ENCODE measurements around the gene KIFC3.

DNA sequence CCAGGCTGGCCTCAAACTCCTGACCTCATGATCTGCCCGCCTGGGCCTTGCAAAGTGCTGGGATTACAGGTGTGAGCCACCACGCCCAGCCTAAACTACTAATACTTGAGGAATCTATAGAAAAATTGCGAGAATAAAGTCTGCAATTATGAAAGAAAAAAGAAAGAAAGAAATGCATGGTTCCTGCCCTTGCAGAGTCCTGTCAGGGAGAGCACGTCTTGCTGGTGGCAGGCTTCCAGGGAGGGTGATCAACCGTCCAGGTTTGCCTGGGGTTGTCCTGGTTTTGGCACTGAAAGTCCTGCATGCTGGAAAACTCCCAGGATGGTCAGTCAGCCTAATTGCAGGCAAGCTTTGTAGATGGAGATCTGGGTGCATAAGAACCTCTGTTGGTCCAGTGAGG lies 21.5 kb upstream of the KIFC3 start:
- TF ChIP-seq, protein P1, sequence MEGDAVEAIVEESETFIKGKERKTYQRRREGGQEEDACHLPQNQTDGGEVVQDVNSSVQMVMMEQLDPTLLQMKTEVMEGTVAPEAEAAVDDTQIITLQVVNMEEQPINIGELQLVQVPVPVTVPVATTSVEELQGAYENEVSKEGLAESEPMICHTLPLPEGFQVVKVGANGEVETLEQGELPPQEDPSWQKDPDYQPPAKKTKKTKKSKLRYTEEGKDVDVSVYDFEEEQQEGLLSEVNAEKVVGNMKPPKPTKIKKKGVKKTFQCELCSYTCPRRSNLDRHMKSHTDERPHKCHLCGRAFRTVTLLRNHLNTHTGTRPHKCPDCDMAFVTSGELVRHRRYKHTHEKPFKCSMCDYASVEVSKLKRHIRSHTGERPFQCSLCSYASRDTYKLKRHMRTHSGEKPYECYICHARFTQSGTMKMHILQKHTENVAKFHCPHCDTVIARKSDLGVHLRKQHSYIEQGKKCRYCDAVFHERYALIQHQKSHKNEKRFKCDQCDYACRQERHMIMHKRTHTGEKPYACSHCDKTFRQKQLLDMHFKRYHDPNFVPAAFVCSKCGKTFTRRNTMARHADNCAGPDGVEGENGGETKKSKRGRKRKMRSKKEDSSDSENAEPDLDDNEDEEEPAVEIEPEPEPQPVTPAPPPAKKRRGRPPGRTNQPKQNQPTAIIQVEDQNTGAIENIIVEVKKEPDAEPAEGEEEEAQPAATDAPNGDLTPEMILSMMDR (IDR thresholded peaks at IDR 0.05; ENCODE audit: insufficient read depth, low read depth, low read length): no peak
- no peak for TF ChIP-seq EZH2 (IDR thresholded peaks at IDR 0.05; ENCODE audit: insufficient read depth, low read length)
